GM12892 (cell line): ENCODE measurements around the gene ZNF814.

ENCODE experiments used
- POLR2A ChIP-seq: IDR thresholded peaks from 2 replicates; pipeline ENCODE4 v1.6.1; 2011; ENCODE audit warnings: low read depth, low read length, control low read depth
- POLR2AphosphoS5 ChIP-seq: IDR thresholded peaks from 2 replicates; pipeline ENCODE4 v1.6.1; 2011; ENCODE audit warnings: low read depth, low read length, control low read depth

- no peak for TF ChIP-seq POLR2A
- no peak for TF ChIP-seq POLR2AphosphoS5
Observed at GRCh38 chr19:57800696-57801095, 88.1 kb downstream of the ZNF814 start.
